ENCODE results near the gene LRFN2.

Gene LRFN2

DNA sequence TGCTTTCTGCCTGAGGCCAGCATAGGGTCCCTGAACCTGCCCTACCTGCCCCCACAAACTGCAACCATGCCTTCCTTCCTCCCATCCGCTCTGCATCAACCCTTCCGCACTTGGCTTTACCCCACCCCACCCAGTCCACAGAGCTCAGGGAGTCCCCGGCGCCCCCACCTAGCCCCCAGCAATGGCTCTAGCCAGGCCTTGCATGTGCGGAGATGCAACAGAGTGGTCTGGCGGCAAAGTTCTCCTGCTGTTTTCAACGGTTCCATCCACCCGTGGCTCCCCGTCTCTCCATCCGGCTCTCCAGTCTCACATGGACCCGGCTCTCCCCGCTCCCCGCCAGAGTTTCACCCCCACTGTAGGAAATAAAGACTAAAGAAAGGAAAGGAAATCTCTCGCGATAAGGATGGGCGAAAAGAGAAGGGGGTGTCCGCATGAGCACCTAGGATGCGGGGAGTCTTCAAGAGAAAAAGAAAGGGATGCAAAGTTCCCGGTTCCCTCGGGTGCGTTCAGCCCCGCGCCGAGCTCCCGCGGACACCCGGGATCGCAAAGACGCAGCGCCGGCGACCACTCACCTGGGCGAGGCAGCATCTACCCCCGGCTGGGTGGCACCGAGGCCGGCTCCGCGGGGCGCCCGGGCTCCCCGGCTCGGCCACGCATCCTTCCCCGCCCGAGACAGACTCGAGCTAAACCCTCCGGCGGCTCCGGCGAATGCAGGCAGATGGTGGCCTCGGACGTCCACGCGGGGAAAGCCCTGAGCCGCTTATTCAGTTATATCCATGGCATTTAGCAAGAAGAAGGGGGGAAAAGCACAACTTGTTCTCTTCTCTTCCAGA, 579 bp downstream of the LRFN2 start:
- DNase-seq (ENCODE audit: low spot score) = no peak

DNA sequence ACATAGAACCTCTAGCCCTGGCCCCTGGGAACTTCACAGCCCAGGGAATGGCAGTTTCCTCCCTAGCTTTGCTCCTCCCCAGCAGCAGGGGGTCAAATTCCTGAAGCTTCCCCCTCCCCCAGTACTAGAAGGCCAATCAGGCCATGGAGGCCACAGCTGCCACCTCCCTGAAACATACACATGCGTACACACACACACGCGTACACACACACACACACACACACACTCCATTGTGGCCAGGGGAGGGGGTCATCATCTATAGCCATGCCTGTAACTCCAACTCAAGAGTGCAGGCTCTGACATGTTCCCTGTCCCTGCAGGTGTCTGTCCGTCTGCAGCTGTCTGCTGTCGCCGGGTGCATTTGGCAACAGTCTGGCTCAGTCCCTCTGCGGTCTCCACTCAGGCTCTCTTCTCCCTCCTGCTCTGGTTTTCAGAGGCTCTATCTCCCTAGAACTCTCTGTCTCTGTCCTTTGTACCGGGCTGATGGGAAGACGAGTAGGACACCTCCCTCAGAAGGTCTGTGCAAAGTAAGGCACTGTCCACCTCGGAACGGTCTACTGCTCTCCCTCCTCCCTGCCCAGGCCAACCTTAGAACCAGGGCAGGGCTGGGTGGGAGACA, 1.4 kb downstream of the LRFN2 start:
- no peak for DNase-seq (ENCODE audit: low spot score)

DNA sequence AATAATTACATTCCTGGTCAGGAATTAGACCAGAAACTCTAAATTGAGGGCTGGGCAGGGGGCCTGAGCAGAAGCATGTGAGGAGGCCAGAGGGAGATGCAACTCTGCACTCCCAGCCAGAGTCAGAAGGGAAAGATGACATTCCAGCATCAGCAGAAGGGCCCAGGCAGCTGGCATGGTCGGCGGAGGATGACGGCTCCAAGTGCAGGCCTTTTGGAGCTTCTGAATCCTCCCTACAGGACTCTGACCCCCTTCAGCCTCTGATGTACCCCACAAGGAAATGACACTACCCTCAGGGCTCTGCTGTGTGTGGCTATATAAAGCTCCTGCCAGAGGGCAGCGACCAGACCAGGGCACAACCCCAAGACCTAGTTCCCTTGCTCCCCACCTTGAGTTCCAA, 1.9 kb downstream of the LRFN2 start:
- DNase-seq (ENCODE audit: low spot score) = no peak

DNA sequence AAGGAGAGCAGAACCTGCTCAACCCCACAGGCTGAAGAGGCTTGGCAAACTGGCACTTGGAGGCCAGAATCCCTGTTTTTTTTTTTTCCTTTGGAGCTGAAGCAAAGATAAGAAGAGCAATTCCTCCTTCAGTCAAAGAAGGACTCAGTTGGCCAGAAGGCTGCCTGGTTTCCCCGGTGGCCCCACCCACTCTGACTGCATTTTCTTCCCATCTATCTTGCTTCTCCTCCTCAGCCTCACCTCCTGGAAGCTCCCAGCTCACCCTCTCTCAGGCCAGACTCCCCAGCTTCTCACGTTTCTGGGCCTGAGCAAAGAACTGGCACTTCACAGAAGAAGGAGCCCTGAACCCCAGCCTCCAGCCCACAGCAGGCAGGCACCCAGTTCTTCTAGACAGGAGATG, 2.4 kb downstream of the LRFN2 start:
- DNase-seq (ENCODE audit: low spot score) = no peak

DNA sequence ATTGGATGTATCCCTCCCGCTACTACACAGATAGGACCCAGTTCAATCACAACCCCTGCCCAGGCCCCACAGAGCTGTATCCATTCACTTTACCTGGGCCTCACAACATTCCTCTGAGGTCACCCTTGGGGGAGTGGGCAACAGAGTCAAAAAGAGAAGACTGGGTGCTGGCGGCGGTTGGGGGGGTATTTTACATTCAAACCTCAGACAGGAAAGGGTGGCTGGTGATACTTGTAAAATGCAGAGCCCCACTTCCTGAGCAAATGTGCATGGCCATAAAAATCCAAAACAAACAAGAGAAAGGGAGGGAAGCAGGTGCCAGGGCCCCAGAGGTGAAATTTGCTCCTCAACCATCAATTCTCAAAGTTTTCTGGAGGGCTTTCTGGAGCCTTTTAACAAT, 3.5 kb downstream of the LRFN2 start:
- no peak for DNase-seq (ENCODE audit: low spot score)

DNA sequence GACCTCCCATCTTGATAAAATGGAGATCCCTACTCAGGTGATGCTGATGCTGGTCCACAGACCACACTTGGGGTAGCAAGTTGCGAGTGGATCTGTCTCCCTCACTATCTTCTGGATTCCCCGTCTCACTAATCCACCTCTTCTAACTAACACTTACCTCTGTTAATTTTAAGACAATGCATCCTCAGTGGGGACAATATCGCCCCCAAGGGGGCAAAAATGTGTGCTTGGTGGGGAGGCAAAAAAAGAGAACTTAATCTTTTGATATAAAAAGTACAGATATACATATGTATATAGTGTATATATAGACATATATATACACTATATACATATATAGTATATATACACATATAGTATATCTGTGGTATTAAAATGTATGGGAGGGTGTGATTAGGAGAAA, 4.3 kb downstream of the LRFN2 start:
- peak; percentile 17 for DNase-seq (ENCODE audit: low spot score)

DNA sequence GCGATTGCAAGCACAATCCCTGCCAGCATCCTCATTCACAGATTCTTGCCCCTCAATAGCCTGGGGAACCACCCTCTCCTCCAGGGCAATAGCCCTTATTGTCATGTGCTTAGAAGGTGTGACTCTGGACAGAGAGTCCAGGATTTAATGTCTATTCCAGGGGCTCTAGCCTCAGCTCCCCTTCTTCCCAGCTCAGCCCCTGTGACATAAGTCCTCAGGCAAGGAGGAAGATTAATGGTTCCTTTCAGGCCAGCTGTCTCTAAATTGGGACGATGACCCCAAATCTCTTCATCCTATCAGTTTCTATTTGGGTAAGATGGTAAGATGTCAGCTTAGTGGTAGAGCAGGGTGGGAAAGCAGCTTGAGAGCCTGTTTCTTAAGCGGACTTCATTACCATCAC, 8.1 kb downstream of the LRFN2 start:
- no peak for DNase-seq (ENCODE audit: low spot score)

DNA sequence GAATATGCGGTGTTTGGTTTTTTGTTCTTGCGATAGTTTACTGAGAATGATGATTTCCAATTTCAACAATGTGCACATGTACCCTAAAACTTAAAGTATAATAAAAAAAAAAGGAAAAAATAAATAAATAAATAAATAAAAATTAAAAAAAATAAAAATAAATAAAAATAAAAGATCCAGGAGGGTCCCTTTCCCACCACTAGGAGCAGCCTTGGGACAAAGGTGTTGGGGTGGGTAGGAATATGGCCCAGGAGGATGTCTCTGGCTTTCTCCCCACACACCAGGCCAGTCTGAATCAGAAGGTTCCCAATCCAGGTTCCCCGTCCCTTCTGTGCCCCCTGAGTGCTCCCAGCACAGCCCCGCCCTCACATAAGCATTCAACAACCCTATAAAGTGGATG, 9.5 kb downstream of the LRFN2 start:
- no peak for DNase-seq (ENCODE audit: low spot score)

DNA sequence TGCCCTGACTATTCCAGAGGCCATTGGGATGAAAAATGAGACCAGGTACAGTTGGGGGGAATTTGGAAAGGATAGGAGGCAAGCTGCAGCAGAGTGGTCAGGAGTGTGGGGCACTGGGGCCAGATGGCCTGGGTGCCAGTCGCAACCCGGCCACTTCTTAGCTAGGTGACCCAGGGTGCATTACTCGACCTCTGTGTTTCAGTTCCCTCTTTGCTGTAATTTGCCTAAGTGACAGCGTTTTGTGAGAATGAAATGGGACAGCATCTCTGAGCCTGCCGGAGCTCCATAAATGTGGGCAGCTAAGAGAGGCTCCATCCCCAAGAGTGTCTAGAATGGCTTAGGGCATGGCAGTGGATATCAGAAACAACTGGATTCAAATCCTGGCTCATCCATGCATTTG, 13.9 kb downstream of the LRFN2 start:
- peak; percentile 18 for DNase-seq (ENCODE audit: low spot score)

DNA sequence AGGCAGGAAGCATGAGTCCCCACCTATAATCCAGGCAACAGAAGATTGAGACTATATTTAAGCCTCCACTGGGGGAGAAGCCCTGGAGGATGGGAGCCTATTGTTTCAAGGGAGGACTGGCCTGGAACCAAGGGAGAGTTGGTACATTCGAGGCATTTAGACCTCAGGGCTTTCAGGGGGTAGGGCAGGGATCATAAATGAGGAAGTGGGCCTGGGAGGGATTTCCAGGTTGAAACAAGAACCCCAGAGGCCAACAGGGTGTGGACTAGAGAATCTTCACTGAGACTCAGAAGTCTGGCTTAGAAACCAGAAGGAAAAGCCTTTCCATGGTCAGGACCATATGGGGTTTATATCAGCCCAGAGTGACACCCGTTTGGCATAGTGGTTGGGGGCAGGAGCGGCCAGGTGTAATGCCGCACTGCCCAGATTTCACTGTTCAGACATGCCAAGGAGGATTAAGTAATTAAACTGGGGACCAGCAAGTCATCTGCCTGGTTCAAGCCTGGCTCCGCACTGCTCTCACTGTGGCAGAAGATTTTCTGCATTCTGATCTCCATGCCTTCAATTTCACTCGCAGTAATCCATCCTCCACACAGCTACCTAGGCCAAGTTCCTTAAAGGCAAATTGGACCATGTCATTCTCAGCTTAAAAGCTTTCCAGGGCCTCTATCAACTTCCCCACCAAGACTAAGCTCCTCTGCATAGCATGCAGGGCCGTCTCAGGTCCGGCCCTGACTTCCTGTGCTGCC, 17.8 kb downstream of the LRFN2 start:
- DNase-seq (ENCODE audit: low spot score) = no peak

DNA sequence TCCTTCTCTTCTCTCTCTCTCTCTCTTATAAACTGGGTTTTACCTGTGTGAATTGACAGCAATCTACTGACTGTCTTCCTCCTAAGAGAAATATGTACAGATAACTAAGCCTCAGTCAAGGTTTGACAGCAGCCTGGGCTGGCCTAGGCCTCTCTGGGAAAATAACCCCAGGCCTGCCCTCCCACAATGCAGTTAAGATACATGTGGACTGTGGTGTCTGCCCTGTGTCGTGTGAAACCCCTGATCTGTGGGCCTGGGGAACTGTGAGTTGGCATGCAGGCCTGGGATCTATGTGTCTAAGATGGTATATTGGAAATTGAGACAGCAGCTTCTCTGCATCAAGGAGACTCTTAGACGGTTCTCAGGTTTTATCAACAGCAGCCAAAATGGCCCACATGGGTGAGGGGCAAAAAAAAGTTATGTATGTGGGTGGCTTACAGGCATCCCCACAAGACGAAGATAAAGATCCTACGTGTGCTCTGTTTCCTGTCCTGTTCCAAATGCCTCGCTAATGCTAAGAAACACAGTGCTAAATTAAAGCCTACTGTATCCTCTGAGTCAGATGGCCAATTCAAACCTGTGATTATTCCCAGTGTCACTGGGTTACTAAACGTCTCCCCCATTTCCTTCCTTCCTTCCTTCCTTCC, 19.0 kb downstream of the LRFN2 start:
- DNase-seq (ENCODE audit: low spot score) = no peak

DNA sequence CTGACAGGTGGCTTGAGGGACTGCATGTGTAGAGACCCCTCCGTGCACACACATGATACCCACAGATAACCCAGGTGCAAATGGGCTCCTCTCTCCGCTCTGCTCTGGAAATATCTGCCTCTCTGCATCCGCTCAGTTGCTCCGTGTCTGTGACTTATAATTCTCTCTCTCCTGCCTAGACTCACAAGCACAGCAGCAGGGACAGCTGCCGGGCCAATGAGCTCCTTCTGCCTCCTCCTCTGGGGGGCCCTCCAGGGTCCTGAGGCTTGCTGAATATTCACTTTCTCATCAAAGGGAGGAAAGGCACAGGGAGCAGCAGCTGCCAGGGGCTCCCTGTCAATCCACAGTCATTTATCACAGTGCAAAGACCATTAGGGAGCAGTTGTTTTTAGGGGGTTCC, 24.1 kb downstream of the LRFN2 start:
- DNase-seq (ENCODE audit: low spot score) = no peak

DNA sequence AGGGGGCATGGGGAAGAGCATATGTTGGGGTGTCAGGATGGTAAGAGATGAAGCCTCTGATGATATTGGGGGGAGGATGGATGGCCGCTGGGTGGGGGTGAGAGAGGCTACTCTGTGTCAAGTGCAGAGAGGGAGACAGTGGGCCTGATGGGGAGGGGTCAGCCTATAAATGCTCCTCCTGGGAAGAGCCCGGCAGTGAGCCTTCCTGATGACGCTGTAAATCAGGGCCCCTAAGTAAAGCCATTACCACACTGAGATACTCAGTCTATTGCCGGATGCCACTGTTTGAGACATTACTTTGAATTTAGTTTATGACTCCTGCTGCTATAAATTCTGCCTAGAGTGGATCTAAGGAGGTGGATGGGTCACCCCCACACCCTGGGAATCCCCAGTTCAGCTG, 28.1 kb downstream of the LRFN2 start:
- no peak for DNase-seq (ENCODE audit: low spot score)

DNA sequence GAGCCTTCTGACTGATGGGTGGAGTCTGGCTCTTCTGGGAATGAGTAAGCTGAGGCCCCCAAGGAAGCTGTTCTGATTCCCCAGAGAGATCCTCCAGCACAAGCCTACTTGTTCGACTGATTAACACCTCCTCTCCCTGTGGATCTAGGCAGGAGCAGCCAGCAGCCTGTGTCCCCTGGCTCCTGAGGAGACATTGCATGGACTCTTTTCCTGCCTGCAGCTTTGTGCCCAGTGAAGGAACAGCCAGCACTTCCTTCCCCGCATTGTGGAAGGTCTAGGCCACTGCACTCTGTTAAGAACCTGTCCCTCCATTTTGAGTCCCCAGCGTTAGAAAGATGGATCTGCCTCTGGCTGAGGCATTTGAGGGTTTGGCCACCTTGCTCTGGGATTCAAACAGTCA, 29.1 kb downstream of the LRFN2 start:
- DNase-seq (ENCODE audit: low spot score) = no peak

DNA sequence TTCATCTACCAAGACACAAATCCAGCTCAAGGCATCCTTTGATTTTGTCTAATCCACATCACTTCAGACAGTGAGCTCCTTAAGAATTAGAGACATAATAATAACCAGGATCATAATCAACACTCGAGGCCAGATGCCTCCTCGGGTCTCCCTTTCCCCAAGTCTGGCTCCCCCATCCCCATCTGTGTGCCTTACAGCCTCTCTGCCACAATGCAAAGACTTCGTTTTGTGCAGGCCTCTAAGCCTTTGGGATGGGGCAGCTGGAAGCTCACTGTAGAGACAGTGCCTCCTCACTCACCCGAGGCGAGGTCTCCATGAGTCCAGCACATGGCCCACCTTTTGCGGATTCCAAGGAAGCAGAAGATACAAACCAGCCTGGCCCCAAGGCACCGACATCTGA, 30.3 kb downstream of the LRFN2 start:
- no peak for DNase-seq (ENCODE audit: low spot score)

DNA sequence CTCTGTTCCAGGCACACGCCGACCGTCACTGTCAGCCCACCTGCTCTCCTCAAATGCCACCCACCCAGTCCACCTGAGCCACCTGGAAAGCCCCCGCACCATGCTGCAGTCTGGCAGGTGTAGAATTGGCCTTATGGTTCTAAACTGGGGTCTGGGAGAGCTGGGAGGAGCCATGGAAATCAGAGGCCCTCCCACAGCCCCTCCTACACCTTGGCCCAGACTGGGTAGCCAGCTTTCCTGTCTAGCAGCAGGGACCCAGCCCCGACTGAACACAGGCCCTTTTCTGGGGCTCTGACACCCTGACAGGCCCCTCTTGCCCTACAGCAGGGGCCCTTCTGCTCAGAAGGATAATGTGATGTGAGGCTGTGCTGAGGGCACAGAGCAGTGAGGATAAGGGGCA, 31.1 kb downstream of the LRFN2 start:
- no peak for DNase-seq (ENCODE audit: low spot score)

DNA sequence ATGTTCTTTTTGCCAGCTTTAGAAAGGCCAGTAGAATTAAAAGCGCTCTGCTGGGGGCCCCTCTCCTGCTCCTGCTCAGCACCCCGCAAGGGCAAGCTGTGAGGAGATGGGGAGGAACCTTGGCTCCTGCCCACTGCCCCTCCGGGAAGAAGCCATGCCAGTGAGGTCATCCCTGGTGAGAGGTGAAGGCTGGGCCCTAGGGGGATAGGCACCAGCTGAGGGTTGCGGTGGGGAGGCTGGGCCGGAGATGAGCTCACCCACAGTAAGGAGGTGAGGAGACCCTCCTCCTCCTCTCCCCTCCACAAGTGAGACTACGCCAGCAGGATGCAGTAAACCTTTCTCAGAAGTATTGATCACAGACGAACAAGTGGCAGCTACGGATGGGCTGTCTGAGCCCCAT, 32.1 kb downstream of the LRFN2 start:
- DNase-seq (ENCODE audit: low spot score) = no peak

DNA sequence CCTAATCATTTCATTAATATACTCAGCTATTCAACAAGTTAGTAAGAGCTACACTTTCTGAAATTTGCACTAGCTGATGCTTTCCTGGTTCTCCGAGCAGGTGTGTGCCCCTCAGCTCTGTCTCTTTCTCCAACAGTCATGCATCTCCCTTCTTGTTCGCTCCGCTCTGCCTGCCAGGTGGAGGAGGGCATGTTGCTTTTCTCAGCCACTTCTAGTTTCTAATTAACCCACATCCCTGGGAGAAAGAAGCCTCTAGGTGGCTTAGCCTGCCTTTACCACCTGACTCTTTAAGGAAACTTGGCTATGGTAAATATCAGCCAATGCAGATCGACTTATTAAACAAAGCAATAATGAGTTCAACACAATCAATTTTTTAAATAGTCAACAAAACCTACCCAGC, 34.2 kb downstream of the LRFN2 start:
- DNase-seq (ENCODE audit: low spot score) = no peak

DNA sequence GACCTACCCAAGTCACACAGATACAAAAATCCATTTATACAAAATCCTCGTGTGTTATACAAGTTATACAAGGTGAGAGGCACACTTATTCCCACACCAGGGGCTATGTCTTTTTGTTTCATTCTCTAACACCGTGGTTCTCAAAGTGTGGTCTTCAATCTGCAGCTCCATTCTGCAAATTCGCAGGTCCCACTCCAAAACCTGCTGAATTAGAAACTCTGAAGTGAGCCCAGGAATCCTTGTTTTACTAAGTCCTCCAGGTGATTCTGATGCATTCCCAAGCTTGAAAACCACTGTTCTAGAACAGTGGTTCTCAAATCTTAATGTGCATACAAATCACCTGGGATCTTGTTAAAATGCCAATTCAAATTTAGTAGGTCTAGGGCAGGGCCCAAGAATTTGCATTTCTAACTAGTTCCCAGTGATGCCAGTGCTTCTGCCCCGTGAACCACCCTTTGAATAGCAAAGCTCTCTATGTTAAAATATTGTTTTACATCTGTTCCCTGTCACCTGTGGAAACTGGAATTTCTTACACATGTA, 35.1 kb downstream of the LRFN2 start:
- no peak for DNase-seq (ENCODE audit: low spot score)

DNA sequence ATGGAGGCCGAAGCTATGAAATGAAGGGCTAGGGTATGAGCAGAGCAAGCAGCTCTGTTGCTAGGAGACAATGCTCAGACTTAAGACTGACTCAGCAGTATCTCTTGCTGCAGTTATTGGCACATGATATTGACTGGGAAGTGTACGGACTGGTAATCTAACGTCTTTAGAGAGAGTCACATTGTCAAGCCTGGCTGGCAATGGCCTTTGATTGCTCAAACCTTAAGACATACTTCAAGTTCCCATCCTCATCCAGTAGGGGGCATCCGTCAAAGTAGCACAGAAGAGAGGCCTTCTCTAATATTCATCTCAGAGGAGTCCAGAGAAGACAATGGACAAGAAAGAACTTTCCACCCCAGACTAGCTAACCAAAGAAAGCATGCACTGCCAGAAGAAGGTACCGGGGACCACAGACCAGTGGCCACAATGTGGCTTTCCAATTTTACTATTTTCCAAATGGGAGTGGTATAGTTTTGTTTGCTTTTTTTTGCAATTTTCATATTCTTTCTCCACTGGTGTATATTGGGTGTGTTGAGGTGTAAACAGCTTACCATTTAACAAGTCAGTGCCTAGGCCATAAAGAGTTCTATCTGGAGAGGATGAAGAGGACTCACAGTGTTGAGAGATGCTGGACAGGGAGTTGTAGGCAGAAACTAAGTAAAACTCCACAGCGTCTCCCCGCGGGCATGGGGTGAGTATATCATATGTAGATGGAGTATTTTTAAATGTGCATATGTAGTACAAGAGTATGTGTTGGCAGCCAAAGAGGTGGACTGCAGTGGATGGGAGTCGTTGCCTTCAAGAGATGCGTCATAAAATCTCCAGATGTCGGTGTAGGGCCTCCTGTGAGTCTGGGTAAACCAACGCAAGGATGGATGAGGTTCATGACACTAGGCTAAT, 36.7 kb downstream of the LRFN2 start:
- peak; percentile 73 for DNase-seq (ENCODE audit: low spot score)

DNA sequence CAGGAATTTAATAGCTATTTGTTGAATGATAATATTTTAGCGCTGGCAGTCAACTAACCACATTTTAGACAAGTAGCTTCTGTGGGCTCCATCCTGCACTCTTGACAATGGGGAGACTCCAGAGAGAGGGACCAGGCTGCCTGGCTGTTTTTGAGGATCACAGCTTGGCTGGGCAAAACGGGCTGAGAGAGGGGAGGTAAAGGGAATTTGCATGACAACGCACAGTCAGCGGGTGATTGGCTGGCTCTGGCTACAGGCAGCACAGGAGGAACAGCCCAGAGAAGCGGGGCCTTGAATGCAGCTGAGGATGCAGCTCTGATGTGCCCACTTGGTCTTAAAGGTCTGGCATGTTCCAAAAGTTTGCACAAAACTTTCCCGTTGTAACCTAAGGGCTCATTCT, 41.2 kb downstream of the LRFN2 start:
- no peak for DNase-seq (ENCODE audit: low spot score)
